NCI-H1105 (cell line): ENCODE measurements around the gene KLF18.
"Not testable (repeated sequence)": the region's sequence is repeated elsewhere in the genome, so short reads cannot be mapped to it uniquely, and the experiment has no call there.

Source experiments
- DNase-seq: peaks from one replicate; lab custom pipeline; 2025; lab: John Stamatoyannopoulos, UW

The KLF18 gene

DNA sequence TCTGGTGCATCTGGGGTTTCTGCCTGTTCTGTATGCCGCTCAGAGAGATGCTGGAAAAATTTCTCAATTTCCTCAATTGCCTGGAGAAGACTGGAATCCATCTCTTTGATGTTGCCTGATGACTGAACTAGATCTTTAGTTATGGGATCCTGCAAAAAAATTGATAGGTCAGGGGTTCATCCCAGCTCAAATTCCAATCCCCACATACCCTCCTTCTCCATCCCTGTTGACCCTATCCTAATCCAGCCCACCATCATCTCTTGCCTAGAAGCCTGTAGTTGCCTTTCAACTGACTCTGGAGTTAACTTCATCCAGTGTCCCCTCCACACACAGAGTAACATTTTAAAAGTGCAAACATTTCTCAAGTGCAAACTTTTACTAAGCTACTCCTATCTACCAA, at the start of gene KLF18:
KLF18 (minus strand) TSS at position 101 of the 400 bp plus-strand sequence; CDS start at position 101, 0 bp downstream.
- DNase-seq: no peak

DNA sequence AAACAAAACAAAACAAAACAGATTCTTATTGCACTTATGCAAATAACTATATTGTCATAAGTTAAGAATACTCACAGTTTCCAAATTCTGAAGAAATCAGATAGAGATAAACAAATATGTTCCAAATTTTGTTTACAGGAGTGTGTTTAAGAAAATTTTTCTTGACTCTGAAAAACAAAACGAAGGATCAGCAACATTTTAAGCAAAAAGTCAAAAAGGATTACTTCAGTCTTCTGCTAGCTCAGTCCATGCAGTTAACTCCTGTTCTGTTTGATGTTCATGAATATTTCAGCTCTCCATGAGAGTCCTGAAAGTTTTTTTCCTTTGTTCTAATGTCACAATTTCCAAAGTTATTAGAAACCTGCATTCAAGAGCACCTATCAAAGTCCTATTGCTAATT, 33.2 kb upstream of the KLF18 start:
- no peak for DNase-seq

- DNase-seq: no peak
These were observed 28.9 kb upstream of the KLF18 start for GRCh38 chr1:44170281-44170823.

DNA sequence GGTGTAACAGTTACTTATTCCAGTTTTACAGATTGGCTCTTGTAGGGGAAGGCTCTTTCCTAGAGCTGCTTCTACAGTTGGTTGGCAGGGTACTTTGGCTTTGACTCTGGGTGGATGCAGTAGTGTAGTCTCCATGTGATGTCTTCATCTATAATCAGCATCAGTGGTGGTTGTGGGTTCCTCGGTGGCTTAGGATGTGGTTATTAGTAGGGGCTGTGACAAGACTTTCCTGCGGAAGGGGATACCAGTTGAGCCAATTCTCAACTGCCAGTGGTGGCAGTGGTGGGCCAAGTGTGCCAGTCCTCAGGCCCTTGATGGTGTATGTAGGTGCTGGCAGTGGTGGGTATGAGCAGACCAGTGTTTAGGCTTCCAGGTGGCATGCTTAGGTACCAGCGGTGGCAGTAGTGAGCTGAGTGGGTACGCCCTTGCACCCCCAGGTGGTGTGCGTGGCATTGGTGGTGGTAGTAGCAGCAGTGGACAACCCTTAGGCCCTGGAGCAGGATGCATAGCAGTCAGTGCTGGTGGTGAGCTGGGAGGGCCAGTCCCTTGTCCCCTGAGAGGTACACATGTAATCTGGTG, 27.2 kb upstream of the KLF18 start:
- no peak for DNase-seq

GRCh38 chr1:44161546-44161945, 20.1 kb upstream of the KLF18 start:
- no peak for DNase-seq

- DNase-seq: no peak
These were observed 17.4 kb upstream of the KLF18 start for GRCh38 chr1:44158871-44159270.

DNA sequence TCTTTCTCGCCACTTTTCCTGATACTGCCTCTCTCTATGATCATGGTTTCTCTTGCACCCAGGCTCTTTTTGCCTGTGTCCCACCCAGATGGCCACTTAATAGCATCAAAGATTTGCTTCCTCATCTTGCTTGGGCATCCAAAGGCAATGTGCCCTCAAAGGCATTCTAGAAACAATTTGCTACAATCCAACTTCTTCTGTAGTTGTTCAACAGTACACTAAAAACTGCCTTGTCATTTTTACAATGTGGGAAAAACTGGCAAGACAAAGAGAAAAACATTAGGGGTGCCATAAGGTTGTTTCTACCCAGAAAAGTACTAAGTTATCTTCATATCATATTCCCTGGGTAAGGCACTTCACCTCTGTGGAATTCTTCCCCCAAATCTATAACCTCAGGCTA, 16.5 kb upstream of the KLF18 start:
- no peak for DNase-seq

DNA sequence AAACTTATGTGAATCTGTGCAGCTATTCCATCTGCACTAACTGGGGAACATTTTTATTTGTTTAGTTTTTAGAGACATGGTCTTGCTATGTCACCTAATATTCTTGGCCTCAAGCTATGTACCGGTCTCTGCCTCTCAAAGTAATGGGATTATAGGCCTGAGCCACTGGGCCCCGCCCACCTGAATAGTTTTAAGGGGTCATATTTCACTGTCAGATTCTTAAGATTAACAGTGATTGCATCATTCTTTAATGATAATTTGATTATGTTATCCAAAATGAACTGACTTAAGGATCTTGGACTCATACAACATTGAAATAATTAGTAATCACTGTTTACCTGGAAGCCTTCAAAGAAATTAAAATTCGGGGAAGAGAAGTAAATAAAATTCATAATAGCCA, 12.6 kb upstream of the KLF18 start:
- no peak for DNase-seq

GRCh38 chr1:44152692-44153091, 11.3 kb upstream of the KLF18 start:
- DNase-seq: no peak

DNA sequence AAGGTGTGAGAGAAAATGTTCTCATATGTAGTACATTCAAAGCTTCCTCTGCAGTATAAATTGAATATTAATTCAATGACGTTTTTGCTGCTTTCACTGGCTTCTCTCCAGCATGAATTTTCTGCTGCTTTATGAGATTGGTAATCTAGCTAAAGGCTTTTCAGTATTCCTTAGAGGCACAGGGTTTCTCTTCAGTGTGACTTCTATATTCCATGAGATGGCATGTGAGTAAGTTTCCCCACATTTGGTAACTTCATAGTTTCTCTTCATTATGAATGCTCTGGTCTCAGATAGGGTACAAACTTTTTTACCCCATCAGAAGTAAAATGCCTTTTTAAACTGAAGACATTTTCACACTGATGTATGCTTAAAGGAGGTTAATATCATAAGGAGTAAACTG, 10.4 kb upstream of the KLF18 start:
- no peak for DNase-seq

DNA sequence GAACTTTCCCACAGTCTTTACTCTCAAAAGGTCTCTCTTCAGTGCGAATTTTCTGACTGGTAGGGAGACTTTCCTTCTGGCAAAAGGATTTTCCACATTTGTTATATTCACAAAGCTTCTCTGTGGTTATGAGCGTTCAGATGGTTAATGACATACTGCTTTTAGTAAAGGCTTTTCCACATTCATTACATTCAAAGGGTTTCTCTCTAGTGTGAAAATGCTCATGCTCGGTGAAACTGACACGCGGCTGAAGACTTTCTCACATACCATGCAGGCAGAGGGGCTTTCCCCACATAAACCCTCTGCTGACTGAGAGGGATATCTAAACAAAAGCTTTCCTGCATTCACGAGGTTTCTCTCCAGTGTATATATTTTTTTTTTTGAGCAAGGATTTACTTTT, 9.9 kb upstream of the KLF18 start:
- DNase-seq: no peak

DNA sequence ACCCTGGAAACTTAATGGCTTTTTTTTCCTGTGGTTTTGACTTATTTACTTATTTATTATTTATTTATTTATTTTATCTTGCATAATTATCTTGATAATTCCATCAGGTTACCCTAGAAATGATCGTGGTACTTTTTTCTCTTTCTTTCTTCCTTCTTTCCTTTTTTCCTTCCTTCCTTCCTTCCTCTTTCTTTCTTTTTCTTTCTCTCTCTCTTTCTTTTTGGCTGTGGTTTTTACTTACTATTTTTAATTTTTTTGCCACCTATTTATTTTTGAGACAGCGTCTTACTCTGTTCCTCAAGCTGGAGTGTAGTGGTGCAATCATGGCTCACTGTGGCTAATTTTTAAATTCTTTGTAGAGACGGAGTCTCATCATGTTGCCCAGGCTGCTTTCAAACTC, 6.2 kb upstream of the KLF18 start:
- no peak for DNase-seq

GRCh38 chr1:44146536-44147361, 5.3 kb upstream of the KLF18 start:
- DNase-seq: no peak

DNA sequence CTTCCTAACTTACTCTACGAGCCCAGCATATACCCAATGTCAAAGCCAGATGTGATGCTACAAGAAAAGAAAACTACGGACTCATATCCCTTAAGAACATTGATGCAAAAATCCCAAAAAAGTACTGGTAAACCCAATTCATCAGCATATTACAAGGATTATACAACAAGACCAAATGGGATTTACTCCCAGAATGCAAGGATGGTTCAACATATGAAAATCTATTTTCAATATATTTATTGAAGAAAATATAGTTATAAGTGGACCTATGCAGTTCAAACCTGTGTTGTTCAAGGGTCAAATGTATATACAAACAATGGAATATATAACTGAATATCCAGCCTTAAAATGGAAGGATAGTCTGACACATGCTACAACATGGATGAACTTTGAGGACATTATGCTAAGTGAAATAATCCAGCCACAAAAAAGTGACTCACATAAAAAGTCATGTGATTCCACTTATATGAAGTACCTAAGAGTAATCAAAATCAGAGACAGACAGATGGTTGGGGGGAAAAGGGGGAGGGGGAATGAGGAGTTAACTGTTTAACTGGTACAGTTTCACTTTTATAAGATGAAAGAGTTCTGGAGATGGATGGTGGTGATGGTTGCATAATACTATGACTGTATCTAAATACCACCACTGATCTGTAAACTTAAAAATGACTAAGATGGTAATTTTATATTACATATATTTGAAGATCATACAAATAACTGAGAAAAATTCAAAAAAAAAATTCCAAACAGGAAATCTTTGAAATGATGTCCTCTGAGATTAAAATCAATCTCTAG, 3.7 kb upstream of the KLF18 start:
- DNase-seq: no peak

DNA sequence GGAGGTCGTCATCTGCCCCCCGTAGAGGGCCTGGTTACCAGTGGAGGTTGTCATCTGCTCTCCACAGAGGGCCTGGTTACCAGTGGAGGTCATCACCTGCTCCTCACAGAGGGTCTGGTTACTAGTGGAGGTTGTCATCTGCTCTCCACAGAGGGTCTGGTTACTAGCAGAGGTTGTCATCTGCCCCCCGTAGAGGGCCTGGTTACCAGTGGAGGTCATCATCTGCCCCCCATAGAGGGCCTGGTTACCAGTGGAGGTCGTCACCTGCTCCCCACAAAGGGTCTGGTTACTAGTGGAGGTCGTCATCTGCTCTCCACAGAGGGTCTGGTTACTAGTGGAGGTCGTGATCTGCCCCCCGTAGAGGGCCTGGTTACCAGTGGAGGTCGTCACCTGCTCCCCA, 1.9 kb downstream of the KLF18 start:
- not testable (repeated sequence) for DNase-seq

GRCh38 chr1:44138239-44138638, 3.2 kb downstream of the KLF18 start:
- DNase-seq: no peak

- DNase-seq: no peak
These were observed 5.5 kb downstream of the KLF18 start for GRCh38 chr1:44135886-44136285.

DNA sequence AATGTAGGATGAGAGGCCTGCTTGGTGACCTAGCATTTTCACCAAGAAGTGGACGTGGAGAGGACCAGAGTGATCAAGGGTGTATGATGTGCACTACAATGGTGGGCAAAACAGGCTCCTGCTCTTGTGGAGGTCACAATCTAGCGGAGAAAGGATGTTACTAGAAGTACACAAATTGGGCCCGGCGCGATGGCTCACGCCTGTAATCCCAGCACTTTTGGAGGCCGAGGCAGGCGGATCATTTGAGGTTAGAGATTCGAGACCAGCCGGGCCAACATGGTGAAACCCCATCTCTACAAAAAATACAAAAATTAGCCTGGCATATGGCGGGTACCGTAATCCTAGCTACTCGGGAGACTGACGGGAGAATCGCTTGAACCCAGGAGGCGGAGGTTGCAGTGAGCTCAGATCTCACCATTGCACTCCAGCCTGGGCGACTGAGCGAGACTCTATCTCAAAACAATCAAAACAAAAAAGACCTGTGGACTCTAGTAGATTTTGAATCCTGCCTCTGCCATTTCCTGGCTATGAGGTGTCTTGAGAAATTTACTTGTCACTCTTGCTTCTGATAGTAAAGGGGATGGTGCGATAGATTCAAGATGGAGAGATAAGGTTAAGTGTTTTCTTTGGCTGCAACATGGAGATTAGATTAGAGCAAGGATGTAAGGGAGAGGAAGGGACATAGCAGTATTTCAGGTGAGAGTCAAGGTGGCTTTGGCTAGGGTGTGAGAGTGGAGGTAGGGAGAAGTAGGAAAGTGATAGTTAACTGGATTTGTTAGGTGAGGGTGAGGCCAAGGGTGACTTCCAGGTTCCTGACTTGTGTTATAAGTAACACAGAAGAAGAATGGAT, 7.1 kb downstream of the KLF18 start:
- no peak for DNase-seq

DNA sequence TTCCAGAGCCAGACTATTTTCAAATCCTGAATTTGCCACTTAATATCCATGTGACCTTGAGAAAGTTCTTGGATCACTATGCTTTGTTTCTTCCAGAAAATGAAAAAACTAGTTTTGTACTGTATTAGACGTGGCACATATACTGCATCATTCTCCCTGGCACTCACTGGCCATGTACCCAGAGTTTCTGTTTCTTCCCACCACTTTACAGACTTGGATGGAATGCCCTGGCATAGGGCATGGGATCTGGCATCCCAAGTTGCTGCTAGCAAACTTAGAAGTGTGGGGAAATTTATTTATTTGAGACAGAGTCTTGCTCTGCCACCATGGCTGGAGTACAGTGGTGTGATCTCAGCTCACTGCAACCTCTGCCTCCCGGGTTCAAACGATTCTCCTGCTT, 10.0 kb downstream of the KLF18 start:
- no peak for DNase-seq

- DNase-seq: no peak
These were observed 11.6 kb downstream of the KLF18 start for GRCh38 chr1:44129616-44130500.
